COLO668 (cell line): ENCODE data around the gene THAP7.

ENCODE experiments used
- DNase-seq: peaks from one replicate; lab custom pipeline; 2025; ENCODE audit not compliant: unreplicated experiment; lab: John Stamatoyannopoulos, UW

Gene THAP7

DNA sequence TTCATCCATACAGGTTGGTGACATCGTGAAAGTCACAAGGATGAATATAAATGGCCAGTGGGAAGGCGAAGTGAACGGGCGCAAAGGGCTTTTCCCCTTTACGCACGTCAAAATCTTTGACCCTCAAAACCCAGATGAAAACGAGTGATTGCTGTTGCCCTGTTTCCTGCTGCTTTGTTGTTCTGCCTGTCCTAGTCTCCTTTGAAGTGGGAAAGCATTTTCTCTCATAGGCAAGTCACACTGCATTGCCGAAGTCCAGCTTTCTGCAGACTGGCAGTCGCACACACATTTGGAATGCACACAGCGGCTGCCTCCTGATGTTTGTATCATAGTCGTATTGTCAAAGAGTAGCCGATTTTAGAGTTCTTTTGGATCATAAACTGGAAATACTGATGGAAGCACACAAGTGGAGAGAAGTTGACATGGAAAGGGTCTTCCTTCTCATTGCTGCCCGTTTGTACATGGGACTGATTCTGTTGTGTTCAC, 52.2 kb downstream of the THAP7 start:
- DNase-seq: no peak
